Breast epithelium (tissue), 3 donors: ENCODE measurements around the gene ARID3A.

Experiments
- POLR2A ChIP-seq: fragments of 450-650 bp; IDR thresholded peaks from one replicate; pipeline ENCODE4 v1.6.1; 2016; ENCODE audit warnings: antibody characterized with exemption, mild to moderate bottlenecking, moderate library complexity
- TF ChIP-seq, protein P1 (sequence below), 3 donors: fragments of 450-650 bp; IDR thresholded peaks; one replicate each; pipeline ENCODE4 v1.5.1; 2016 to 2017; ENCODE audit warnings: antibody characterized with exemption in 3 of 3, mild to moderate bottlenecking in 3 of 3, moderate library complexity in 3 of 3

DNA sequence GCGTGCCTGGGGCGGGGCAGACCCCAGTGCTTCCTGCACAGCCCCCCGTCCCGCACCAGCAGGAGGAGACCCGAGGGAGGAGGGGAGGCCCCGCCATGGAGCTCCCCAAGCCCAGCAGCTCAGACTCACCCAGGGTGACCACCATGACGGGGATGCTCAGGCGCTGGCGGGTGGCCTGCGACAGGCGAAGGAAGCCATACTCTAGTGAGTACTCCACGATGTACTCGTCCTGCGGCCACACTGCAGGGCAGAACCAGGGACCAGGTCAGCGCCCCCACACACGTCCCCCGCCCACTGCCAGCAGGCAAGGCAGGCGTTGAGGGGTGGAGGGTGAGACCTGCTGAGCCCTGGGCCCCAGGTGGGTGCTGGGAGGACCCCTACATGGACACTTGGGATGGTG, 86.5 kb downstream of the ARID3A start:
- TF ChIP-seq, protein P1, sequence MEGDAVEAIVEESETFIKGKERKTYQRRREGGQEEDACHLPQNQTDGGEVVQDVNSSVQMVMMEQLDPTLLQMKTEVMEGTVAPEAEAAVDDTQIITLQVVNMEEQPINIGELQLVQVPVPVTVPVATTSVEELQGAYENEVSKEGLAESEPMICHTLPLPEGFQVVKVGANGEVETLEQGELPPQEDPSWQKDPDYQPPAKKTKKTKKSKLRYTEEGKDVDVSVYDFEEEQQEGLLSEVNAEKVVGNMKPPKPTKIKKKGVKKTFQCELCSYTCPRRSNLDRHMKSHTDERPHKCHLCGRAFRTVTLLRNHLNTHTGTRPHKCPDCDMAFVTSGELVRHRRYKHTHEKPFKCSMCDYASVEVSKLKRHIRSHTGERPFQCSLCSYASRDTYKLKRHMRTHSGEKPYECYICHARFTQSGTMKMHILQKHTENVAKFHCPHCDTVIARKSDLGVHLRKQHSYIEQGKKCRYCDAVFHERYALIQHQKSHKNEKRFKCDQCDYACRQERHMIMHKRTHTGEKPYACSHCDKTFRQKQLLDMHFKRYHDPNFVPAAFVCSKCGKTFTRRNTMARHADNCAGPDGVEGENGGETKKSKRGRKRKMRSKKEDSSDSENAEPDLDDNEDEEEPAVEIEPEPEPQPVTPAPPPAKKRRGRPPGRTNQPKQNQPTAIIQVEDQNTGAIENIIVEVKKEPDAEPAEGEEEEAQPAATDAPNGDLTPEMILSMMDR (IDR thresholded peaks at IDR 0.05) = no peak
- TF ChIP-seq POLR2A = no peak
